H1 (cell line): ENCODE measurements around the gene SPPL3. TPM values are rescaled to one million over a fixed set of nuclear protein-coding genes. Genes with fewer than 3 reads are reported as not detected.

Experiments
- CTCF ChIA-PET: fragments of 300-600 bp; sonication (Branson Sonifier 250); formaldehyde crosslinking; loops from one replicate; lab custom pipeline; 2021; ENCODE audit not compliant: partially characterized antibody; lab: Charles Lee
- POLR2A ChIA-PET: fragments of 300-600 bp; sonication (Branson Sonifier 250); formaldehyde crosslinking; loops from one replicate; lab custom pipeline; 2021; ENCODE audit warnings: inconsistent platforms; ENCODE audit not compliant: partially characterized antibody; lab: Charles Lee
- DNase-seq, 2 experiments: peaks; one replicate each; pipeline versions ENCODE4 v3.0.0 to v3.0.0-alpha.2; 2010 to 2022; ENCODE audit warnings: low spot score in 2 of 2, low read depth in 1 of 2, mixed read lengths in 1 of 2
- FAIRE-seq: peaks from 2 replicates; lab custom pipeline; 2011; peaks lifted over from hg19 to GRCh38; lab: Jason Lieb, UNC
- H2AFZ ChIP-seq: 2 replicates; pipeline ENCODE4 v1.8.1; 2012; ENCODE audit warnings: low read length, inconsistent platforms
- H2AK5ac ChIP-seq: 2 replicates; pipeline ENCODE4 v1.6.1; 2013; ENCODE audit warnings: low read depth, low read length
- H2BK120ac ChIP-seq: replicated peaks from 2 replicates; pipeline ENCODE3; 2013; ENCODE audit warnings: low read depth, low read length, inconsistent platforms
- H2BK12ac ChIP-seq: 2 replicates; pipeline ENCODE4 v1.6.1; 2013; ENCODE audit warnings: low read depth, low read length
- H2BK15ac ChIP-seq: 2 replicates; pipeline ENCODE4 v1.6.1; 2013; ENCODE audit warnings: low read length
- H2BK20ac ChIP-seq: 2 replicates; pipeline ENCODE4 v1.6.1; 2013; ENCODE audit warnings: low read length
- H2BK5ac ChIP-seq: 2 replicates; pipeline ENCODE4 v1.6.1; 2013; ENCODE audit warnings: low read depth, low read length
- H3K14ac ChIP-seq: 2 replicates; pipeline ENCODE4 v1.6.1; 2013; ENCODE audit warnings: inconsistent platforms; ENCODE audit not compliant: insufficient read length
- H3K18ac ChIP-seq: 2 replicates; pipeline ENCODE4 v1.6.1; 2013; ENCODE audit warnings: low read length; ENCODE audit errors: extremely low read depth
- H3K23ac ChIP-seq: 2 replicates; pipeline ENCODE4 v1.6.1; 2013; ENCODE audit warnings: inconsistent platforms; ENCODE audit not compliant: insufficient read length
- H3K23me2 ChIP-seq: 2 replicates; pipeline ENCODE4 v1.6.1; 2013; ENCODE audit warnings: low read depth, low read length
- H3K27ac ChIP-seq: 2 replicates; pipeline ENCODE4 v1.6.1; 2011; ENCODE audit warnings: low read depth, low read length, inconsistent platforms
- H3K27me3 ChIP-seq, 4 experiments: replicated peaks in 1 of 4; 1 replicate in 1 of 4; 2 replicates in 3 of 4; pipeline versions ENCODE4 v1.6.1 to v1.8.1; 2011 to 2013; ENCODE audit warnings: low read length in 3 of 4, mild to moderate bottlenecking in 3 of 4, inconsistent platforms in 2 of 4, mixed read lengths in 2 of 4, moderate library complexity in 1 of 4; ENCODE audit not compliant: control insufficient read depth in 3 of 4, insufficient read depth in 3 of 4; ENCODE audit errors: extremely low read depth in 1 of 4
- H3K36me3 ChIP-seq, 4 experiments: 2 replicates each; pipeline versions ENCODE4 v1.6.1 to v1.8.1; 2011 to 2013; ENCODE audit warnings: mild to moderate bottlenecking in 4 of 4, low read length in 3 of 4, moderate library complexity in 2 of 4, control low read depth in 1 of 4, inconsistent platforms in 1 of 4; ENCODE audit not compliant: insufficient read depth in 4 of 4, control insufficient read depth in 2 of 4
- H3K4ac ChIP-seq: replicated peaks from 2 replicates; pipeline ENCODE3; 2013; ENCODE audit warnings: low read length, low read depth, mixed read lengths, inconsistent platforms; ENCODE audit not compliant: insufficient read length
- H3K4me1 ChIP-seq, 4 experiments: replicated peaks in 1 of 4; 1 replicate in 1 of 4; 2 replicates in 3 of 4; pipeline versions ENCODE4 v1.6.1 to v1.8.1; 2011 to 2013; ENCODE audit warnings: low read length in 3 of 4, inconsistent platforms in 2 of 4, mixed read lengths in 1 of 4; ENCODE audit not compliant: insufficient read depth in 4 of 4, control insufficient read depth in 3 of 4
- H3K4me2 ChIP-seq, 2 experiments: 2 replicates each; pipeline versions ENCODE4 v1.6.1 to v1.8.1; 2011 to 2013; ENCODE audit warnings: low read depth in 2 of 2, low read length in 2 of 2, control low read depth in 1 of 2, inconsistent platforms in 1 of 2, mild to moderate bottlenecking in 1 of 2; ENCODE audit not compliant: insufficient read depth in 1 of 2
- H3K4me3 ChIP-seq, 4 experiments: fragments of 200-600, 300-600 bp in 1 of 4; sonication (generic), shearing (Covaris generic), sonication (Bioruptor Twin) in 1 of 4; 2 replicates each; pipeline versions ENCODE4 v1.5.1 to v1.8.1; 2011 to 2016; ENCODE audit warnings: low read length in 4 of 4, low read depth in 3 of 4, control low read depth in 2 of 4, inconsistent platforms in 2 of 4, mild to moderate bottlenecking in 2 of 4, mixed read lengths in 1 of 4, moderate library complexity in 1 of 4; ENCODE audit not compliant: insufficient read depth in 2 of 4; ENCODE audit errors: extremely low read depth in 1 of 4
- H3K56ac ChIP-seq: replicated peaks from 2 replicates; pipeline ENCODE3; 2013; ENCODE audit warnings: low read depth, mild to moderate bottlenecking, mixed read lengths, low read length, inconsistent platforms; ENCODE audit not compliant: insufficient read length
- H3K79me1 ChIP-seq: 2 replicates; pipeline ENCODE4 v1.6.1; 2013; ENCODE audit warnings: low read depth, low read length, control low read depth
- H3K79me2 ChIP-seq, 2 experiments: 2 replicates each; pipeline versions ENCODE4 v1.6.1 to v1.8.1; 2012 to 2013; ENCODE audit warnings: low read length in 2 of 2, mild to moderate bottlenecking in 2 of 2, inconsistent platforms in 1 of 2; ENCODE audit not compliant: insufficient read depth in 2 of 2, control insufficient read depth in 1 of 2
- H3K9ac ChIP-seq, 4 experiments: replicated peaks in 1 of 4; 1 replicate in 1 of 4; 2 replicates in 3 of 4; pipeline versions ENCODE4 v1.6.1 to v1.8.1; 2011 to 2013; ENCODE audit warnings: low read depth in 3 of 4, low read length in 3 of 4, control low read depth in 2 of 4, mild to moderate bottlenecking in 2 of 4, moderate library complexity in 2 of 4, inconsistent platforms in 1 of 4; ENCODE audit errors: extremely low read depth in 1 of 4
- H3K9me3 ChIP-seq, 2 experiments: 2 replicates each; pipeline versions ENCODE4 v1.6.1 to v1.8.1; 2012 to 2013; ENCODE audit warnings: mild to moderate bottlenecking in 2 of 2, moderate library complexity in 2 of 2, control low read depth in 1 of 2, inconsistent platforms in 1 of 2, low read depth in 1 of 2, low read length in 1 of 2, mixed read lengths in 1 of 2; ENCODE audit not compliant: insufficient read depth in 2 of 2
- H4K20me1 ChIP-seq, 2 experiments: replicated peaks in 1 of 2; 2 replicates each; pipeline versions ENCODE3 to v1.8.1; 2011 to 2013; ENCODE audit warnings: inconsistent platforms in 2 of 2, low read length in 2 of 2, mild to moderate bottlenecking in 1 of 2; ENCODE audit not compliant: insufficient read depth in 2 of 2, control insufficient read depth in 1 of 2
- H4K5ac ChIP-seq: 2 replicates; pipeline ENCODE4 v1.6.1; 2013; ENCODE audit warnings: low read length, low read depth, mixed read lengths, inconsistent platforms; ENCODE audit not compliant: insufficient read length
- H4K8ac ChIP-seq: 2 replicates; pipeline ENCODE4 v1.8.0; 2013; ENCODE audit warnings: mild to moderate bottlenecking, moderate library complexity, low read length, inconsistent platforms; ENCODE audit not compliant: insufficient read depth; ENCODE audit errors: extremely low read depth
- H4K91ac ChIP-seq: replicated peaks from 2 replicates; pipeline ENCODE3; 2013; ENCODE audit warnings: low read length, mixed read lengths, inconsistent platforms; ENCODE audit not compliant: insufficient read length
- ATF2 ChIP-seq: IDR thresholded peaks from 2 replicates; pipeline ENCODE4 v1.6.1; 2012; ENCODE audit warnings: low read length, inconsistent platforms
- BACH1 ChIP-seq: IDR thresholded peaks from 2 replicates; pipeline ENCODE4 v1.6.1; 2012; ENCODE audit warnings: low read length, improper control_type of control experiment
- CREB1 ChIP-seq: IDR thresholded peaks from 2 replicates; pipeline ENCODE4 v1.6.1; 2012; ENCODE audit warnings: inconsistent platforms
- CTBP2 ChIP-seq: IDR thresholded peaks from 2 replicates; pipeline ENCODE4 v1.7.0; 2011; ENCODE audit warnings: borderline replicate concordance, mild to moderate bottlenecking, moderate library complexity, mixed read lengths, low read length; ENCODE audit not compliant: insufficient read depth, insufficient read length
- EP300 ChIP-seq, 2 experiments: IDR thresholded peaks; 1 replicate in 1 of 2; 2 replicates in 1 of 2; pipeline ENCODE4 v1.6.1; 2011 to 2012; ENCODE audit warnings: low read depth in 2 of 2, low read length in 2 of 2, mild to moderate bottlenecking in 2 of 2, borderline replicate concordance in 1 of 2, inconsistent platforms in 1 of 2, moderate library complexity in 1 of 2
- JUN ChIP-seq: IDR thresholded peaks from 2 replicates; pipeline ENCODE4 v1.6.1; 2011; ENCODE audit warnings: low read depth, mild to moderate bottlenecking, improper control_type of control experiment, low read length
- KDM1A ChIP-seq: fragments of 200-600, 300-600 bp; sonication (generic); IDR thresholded peaks from 2 replicates; pipeline ENCODE4 v1.7.1; 2016; ENCODE audit warnings: mild to moderate bottlenecking, low read length, borderline replicate concordance
- KDM5A ChIP-seq: fragments of 200-600 bp; IDR thresholded peaks from 2 replicates; pipeline ENCODE4 v1.7.1; 2012; ENCODE audit warnings: mild to moderate bottlenecking, low read length, inconsistent platforms, mixed read lengths
- POU5F1 ChIP-seq: IDR thresholded peaks from 2 replicates; pipeline ENCODE4 v1.6.1; 2011; ENCODE audit warnings: low read depth, mild to moderate bottlenecking, low read length, moderate library complexity
- SP1 ChIP-seq: IDR thresholded peaks from 2 replicates; pipeline ENCODE4 v1.6.1; 2011; ENCODE audit warnings: low read depth, low read length
- ZNF274 ChIP-seq: IDR thresholded peaks from 2 replicates; pipeline ENCODE4 v1.7.0; 2012; ENCODE audit warnings: low read length, borderline replicate concordance; ENCODE audit errors: extremely low read depth
- WGBS, 2 experiments: shearing (Covaris generic) in 1 of 2; methylation state at CpG; one replicate each; pipeline versions ENCODE4 v1.1.6 to v1.1.7; 2013 to 2015; ENCODE audit warnings: low lambda C conversion rate in 2 of 2, mixed read lengths in 2 of 2, inconsistent platforms in 1 of 2, low coverage in 1 of 2, missing lambda C conversion rate in 1 of 2; ENCODE audit not compliant: insufficient replicate concordance in 2 of 2, insufficient coverage in 1 of 2, insufficient read length in 1 of 2; ENCODE audit errors: extremely low coverage in 1 of 2, missing lambda C conversion rate in 1 of 2; 5-methylcytosine and 5-hydroxymethylcytosine counted together
- polyA plus RNA-seq, 7 experiments: library from polyadenylated mRNA; depleted of rRNA in 3 of 7; stranded (reverse) in 5 of 7; unstranded in 2 of 7; fragments of >200 nt in 5 of 7; fragments of 200-250 nt in 2 of 7; gene quantifications; 1 replicate in 5 of 7; 2 replicates in 1 of 7; 4 replicates in 1 of 7; pipeline versions ENCODE4 v1.2.1 to v1.2.3, GENCODE V29; 2011 to 2013; ENCODE audit warnings: missing spikeins in 2 of 7, mixed read lengths in 2 of 7
- total RNA-seq: library from RNA; stranded (reverse); fragmentation: NEBNext Ultra II Directional; extraction: Animal tissue kit (Norgen Biotek cat#: 25700); gene quantifications from 2 replicates; pipeline ENCODE4 v1.2.1, GENCODE V29; 2021

SPPL3 gene
- total and polyA plus RNA-seq, 2 of the 8 experiments (the other 6 are each of a cell fraction or from before 2014, with no cell fraction given) = 27.3 to 48.4 TPM

- Histone ChIP-seq H4K5ac (no peak overlapping the region), H3K14ac (no peak overlapping the region), H3K79me1 (peaks cover 6% of the 10 kb centered on the region), H3K4ac (no peak overlapping the region), H2BK5ac (no peak overlapping the region), H3K27ac (no peak overlapping the region), H2BK15ac (no peak overlapping the region), H3K18ac (no peak overlapping the region), H3K27me3 (no peaks in the 10 kb centered on the region), H2AFZ (no peak overlapping the region), H3K79me2 (peaks cover 0 to 69% of the 10 kb centered on the region in 2 experiments; a peak in 3 of 4 replicates), H4K91ac (no peak overlapping the region), H4K20me1 (peaks cover 0 to 3% of the 10 kb centered on the region in 2 experiments), H4K8ac (no peak overlapping the region), H3K56ac (no peak overlapping the region), H3K36me3 (peaks cover 0 to 3% (median 0%) of the 10 kb centered on the region in 4 experiments; a peak in 1 of 8 replicates), H2BK12ac (no peak overlapping the region; the same call in 1 of the 2 replicates), H2BK20ac (no peak overlapping the region), H3K23me2 (no peaks in the 10 kb centered on the region), H3K23ac (no peak overlapping the region), H2BK120ac (no peak overlapping the region), H3K4me2 (no peak overlapping the region), H3K9me3 (no peaks in the 10 kb centered on the region), H2AK5ac (no peak overlapping the region), H3K4me1 (no peaks in the 10 kb centered on the region), H3K9ac (no peak overlapping the region), H3K4me3 (no peak overlapping the region)
- ChIA-PET POLR2A (no interaction called here), CTCF (interaction anchor here (0.7 to 2.0 kb wide), 20 partner anchors 9 to 116 kb away, joined by 3 to 14 read pairs (median 5); partner anchors contain the start of gene SPPL3)
- 91% methylated on average over 3 of the region's 6 CpGs; no CpG with 5 or more reads in 1 of the 2 experiments for whole genome bisulfite sequencing, 2 experiments
- FAIRE-seq = no peak
- DNase-seq = no peak
- TF ChIP-seq SP1 (no peak), KDM5A (no peak), CTBP2 (no peak), BACH1 (no peak), ZNF274 (no peak), EP300 (IDR thresholded peaks at IDR 0.05; ENCODE audit: borderline replicate concordance in 1 of 2, low read depth in 2 of 2, low read length in 2 of 2) (no peak), KDM1A (no peak), POU5F1 (no peak), CREB1 (no peak), JUN (no peak), ATF2 (no peak)
Measured at GRCh38 chr12:120855823-120856588, 48.2 kb downstream of the SPPL3 start.
